Measurements from ENCODE around the gene IL22RA2.
"Not testable (repeated sequence)": the region's sequence is repeated elsewhere in the genome, so short reads cannot be mapped to it uniquely, and the experiment has no call there.

The IL22RA2 gene, protein sequence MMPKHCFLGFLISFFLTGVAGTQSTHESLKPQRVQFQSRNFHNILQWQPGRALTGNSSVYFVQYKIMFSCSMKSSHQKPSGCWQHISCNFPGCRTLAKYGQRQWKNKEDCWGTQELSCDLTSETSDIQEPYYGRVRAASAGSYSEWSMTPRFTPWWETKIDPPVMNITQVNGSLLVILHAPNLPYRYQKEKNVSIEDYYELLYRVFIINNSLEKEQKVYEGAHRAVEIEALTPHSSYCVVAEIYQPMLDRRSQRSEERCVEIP

GRCh38 chr6:137173501-137173900 is at the start of gene IL22RA2:
IL22RA2 (minus strand) TSS chr6:137173644; CDS start chr6:137161749, 11,895 bp downstream.
- DNase-seq (ENCODE audit: low read depth in 2 of 2), result no peak

GRCh38 chr6:137222381-137222780 is 48.9 kb upstream of the IL22RA2 start:
- DNase-seq (ENCODE audit: low read depth in 2 of 2), result no peak

- no peak for DNase-seq (ENCODE audit: low read depth in 2 of 2)
These were observed 46.3 kb upstream of the IL22RA2 start for GRCh38 chr6:137219664-137220252.

DNA sequence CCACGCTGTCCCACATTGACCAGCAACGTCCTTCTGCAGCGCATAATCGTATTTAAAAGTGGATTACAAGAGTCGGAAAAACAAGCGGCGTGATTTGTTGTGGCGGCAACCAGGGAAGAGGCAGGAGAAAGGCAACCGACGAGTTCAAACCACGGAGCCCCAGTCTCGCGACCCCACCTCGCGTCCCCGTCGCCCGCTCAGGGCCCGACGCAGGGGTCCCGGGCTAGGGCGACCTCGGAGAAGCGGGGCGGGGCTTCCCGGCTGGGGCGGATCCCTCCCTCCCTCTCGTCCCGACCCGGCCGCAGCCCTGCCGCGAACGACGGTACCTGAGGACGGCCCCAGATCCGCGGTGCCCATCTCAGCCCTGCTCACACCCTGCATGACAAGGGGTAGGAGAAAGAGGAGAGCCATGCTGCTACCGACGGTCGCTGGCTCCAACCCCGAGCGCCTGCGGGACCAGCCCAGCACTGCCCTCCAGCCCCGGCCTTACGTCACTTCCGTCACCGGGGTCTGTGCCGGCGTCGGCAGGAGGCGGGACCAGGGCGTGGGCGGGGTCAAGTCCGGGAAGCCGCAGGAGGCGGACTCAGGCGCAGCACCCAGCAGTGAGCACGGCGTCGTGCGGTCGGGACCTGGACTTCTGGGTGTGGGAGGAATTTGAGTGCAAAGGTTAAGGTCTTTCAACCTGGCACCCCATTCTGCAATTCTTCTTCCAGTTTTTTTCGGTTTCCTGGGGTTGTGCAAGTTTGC is 45.6 kb upstream of the IL22RA2 start, which contains the start of gene IFNGR1:
Gene IFNGR1, minus strand, starts transcription at position 469 of the 747 bp plus-strand sequence. Its CDS starts 58 bp downstream, at position 411.
- peak; percentile 90 to 94 for DNase-seq (ENCODE audit: low read depth in 2 of 2)

GRCh38 chr6:137218473-137218916 is 45.1 kb upstream of the IL22RA2 start:
- DNase-seq (ENCODE audit: low read depth in 2 of 2), result no peak

GRCh38 chr6:137217801-137218472 is 44.5 kb upstream of the IL22RA2 start:
- DNase-seq (ENCODE audit: low read depth in 2 of 2), result no peak

DNA sequence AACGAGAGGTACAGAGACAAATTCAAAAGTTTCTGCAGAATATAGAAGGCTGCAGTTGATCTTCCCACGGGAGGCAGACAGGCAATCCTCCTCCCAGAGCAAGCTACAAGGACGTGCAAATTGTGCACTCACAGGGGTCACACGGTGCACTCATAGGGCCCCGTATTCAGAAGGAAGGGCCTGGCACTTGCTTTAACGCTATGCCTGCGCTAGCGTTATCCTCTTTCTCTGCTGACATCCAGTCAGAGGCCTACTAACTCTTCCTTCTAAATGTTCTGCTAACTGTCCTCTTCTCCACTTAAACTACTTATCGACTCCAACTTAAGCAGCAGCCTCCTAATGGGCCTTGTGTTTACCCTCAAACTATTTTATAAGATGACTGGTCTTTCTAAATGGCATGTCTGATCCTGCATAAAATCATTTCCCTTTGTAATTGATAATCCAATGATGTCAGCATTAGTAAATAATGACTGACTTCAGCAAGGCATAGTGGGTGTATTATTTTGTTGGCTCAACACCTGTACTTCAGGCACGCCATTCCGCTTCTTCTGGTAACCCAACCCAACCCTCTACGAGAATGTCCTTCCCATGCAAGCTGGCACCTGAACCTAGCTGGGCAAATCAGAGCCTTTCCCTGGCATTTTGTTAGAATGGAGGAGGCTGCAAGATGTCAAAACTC is 43.6 kb upstream of the IL22RA2 start:
- no peak for DNase-seq (ENCODE audit: low read depth in 2 of 2)

- no peak for DNase-seq (ENCODE audit: low read depth in 2 of 2)
These were observed 42.7 kb upstream of the IL22RA2 start for GRCh38 chr6:137216106-137216505.

DNA sequence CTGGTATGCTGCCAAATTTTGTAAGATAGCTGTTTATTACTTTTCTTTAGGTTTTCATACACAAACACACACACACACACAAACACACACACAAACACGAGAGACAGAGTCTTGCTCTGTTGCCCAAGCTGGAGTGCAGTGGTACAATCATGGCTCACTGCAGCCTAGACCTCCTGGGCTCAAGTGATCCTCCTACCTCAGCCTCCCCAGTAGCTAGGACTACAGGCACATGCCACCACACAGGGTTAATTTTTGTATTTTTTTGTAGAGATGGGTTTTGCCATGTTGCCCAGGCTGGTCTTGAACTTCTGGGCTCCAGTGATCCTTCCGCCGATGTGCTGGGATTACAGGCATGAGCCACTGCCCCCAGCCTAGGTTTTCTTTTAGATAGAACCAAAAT is 42.2 kb upstream of the IL22RA2 start:
- not testable (repeated sequence) for DNase-seq (ENCODE audit: low read depth in 2 of 2)

DNA sequence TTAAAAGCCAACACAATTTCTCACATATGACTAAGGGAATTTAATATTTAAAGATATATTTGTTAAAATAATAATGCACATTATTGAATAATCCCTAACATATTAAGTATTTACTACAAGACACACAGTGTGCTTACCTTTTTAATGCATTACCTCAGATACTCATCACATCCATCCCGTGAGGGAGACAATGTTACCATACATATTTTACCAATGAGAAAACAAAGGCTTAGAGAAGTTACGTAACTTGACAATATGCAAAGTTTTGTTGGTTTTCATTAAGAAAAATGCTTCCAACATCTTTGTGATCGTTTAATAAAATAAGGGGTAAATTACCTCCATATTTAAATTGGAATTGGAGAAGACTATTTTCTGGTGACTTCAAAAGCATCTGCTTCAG is 41.5 kb upstream of the IL22RA2 start:
- no peak for DNase-seq (ENCODE audit: low read depth in 2 of 2)

DNA sequence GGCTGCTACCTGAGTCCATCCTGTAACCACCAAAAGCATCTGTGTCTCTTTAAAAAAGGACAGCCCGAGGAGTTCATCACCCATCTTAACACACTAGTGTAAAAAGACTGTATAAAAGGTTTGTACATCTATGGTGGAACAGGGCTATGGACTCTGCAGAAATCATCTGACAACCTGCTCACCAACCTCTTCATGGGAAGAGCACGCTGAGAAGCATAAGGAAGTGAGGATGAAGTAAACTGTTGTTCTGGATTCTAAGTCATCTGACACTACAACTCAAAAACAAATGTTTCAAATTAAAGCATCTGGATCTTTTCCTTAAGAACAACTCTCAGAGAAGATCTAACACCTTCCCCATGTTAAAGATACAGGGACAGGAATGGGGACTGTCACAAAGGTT is 40.4 kb upstream of the IL22RA2 start:
- no peak for DNase-seq (ENCODE audit: low read depth in 2 of 2)

DNA sequence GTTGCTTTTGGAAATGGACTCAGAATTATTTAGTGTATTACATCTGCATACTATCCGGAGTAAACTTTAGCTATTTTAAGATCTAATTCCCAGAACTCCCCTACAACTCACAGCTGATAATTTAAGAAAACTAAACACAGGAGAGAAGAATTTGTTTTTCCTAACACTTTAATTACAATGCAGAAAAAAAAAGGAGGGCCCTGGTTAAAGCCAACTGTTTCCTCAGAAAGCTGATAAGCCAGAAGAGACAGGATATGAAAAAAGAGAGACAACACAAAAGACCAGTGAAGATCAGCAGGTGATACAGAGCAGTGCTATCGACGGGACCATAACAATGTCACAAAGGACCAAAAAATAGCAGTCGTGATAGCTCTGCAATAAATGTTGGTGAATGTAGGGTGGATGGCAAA is 39.9 kb upstream of the IL22RA2 start:
- DNase-seq (ENCODE audit: low read depth in 2 of 2), result no peak

DNA sequence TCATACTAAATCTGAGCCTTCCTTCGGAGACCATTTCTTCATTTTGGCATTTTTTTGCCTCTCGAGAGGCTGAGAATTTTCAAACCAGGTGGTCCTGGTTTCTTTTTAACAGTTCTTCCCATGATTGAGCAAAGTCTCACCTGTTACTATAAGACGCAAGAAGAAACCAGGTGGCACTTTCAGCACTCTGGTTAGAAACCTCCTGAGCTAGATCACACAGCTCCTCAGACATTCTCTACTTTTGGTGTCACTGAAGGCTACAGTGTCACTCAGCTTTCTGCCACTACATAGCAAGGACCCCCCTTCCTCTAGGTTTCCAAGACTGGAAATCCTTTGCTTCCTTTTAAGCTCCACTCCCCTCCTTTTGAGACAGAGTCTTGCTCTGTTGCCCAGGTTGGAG is 38.5 kb upstream of the IL22RA2 start:
- DNase-seq (ENCODE audit: low read depth in 2 of 2), result no peak

GRCh38 chr6:137210903-137211302 is 37.5 kb upstream of the IL22RA2 start:
- no peak for DNase-seq (ENCODE audit: low read depth in 2 of 2)

GRCh38 chr6:137208279-137208678 is 34.8 kb upstream of the IL22RA2 start:
- DNase-seq (ENCODE audit: low read depth in 2 of 2), result no peak

DNA sequence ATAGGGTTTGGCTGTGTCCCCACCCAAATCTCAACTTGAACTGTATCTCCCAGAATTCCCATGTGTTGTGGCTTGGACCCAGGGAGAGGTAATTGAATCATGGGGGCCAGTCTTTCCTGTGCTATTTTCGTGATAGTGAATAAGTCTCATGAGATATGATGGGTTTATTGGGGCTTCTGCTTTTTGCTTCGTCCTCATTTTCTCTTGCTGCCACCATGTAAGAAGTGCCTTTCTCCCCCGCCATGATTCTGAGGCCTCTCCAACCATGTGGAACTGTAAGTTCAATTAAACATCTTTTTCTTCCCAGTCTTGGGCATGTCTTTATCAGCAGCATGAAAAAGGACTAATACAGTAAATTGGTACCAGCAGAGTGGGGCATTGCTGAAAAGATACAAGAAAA is 34.0 kb upstream of the IL22RA2 start:
- not testable (repeated sequence) for DNase-seq (ENCODE audit: low read depth in 2 of 2)

- DNase-seq (ENCODE audit: low read depth in 2 of 2), result no peak
These were observed 33.1 kb upstream of the IL22RA2 start for GRCh38 chr6:137206577-137206976.

- DNase-seq (ENCODE audit: low read depth in 2 of 2), result no peak
These were observed 29.8 kb upstream of the IL22RA2 start for GRCh38 chr6:137203256-137203655.

GRCh38 chr6:137202078-137202477 is 28.6 kb upstream of the IL22RA2 start:
- DNase-seq (ENCODE audit: low read depth in 2 of 2), result no peak

DNA sequence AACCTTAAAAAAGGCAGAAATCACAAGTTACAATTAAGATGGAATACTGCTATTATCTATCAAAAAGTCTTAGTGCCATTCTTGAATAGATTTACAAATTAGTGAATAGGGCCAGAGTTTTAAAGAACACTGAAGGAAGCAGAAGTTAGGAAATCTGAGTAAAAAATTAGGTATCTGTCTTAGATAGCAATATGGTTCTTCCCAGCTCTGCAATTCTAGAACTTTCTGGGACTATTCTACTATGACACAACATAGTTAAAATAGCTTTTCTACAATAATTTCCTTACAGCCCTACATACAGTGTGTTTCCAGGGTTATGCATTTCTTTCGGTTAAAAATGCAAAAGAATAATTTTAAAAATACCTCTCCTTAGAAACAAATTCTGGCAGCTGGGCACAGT is 27.6 kb upstream of the IL22RA2 start:
- no peak for DNase-seq (ENCODE audit: low read depth in 2 of 2)

DNA sequence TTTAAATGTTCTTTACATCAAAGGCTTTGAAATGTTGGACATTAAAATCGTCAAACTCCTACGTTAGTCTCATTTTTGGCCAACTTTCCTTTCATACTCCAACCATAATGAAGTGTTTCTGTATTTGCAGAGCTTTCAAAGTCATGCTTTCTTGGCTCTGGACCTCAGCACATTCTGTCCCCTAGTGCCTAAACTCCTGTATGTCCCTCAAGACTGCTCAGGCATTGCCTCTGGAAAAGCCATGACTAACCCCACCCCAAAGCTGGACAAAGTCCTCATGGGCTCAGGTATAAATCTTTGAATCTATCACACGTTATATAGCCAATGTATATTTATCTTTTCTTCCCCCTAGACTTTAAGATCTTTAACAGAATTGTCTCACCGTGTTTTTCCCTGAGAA is 26.8 kb upstream of the IL22RA2 start:
- no peak for DNase-seq (ENCODE audit: low read depth in 2 of 2)
